HG03558 (cell line): ENCODE data around the gene CLDN3.
"Not testable (repeated sequence)": the region's sequence is repeated elsewhere in the genome, so short reads cannot be mapped to it uniquely, and the experiment has no call there.

Source experiments
- ATAC-seq: cut with Tn5 transposase; IDR thresholded peaks from one replicate; pipeline ENCODE4 v1.9.1; 2021; ENCODE audit warnings: moderate number of reproducible peaks; ENCODE audit not compliant: unreplicated experiment; ENCODE audit errors: extremely low read depth

The CLDN3 gene

GRCh38 chr7:73770002-73770859 lies at the start of gene CLDN3:
TSS of gene CLDN3 (minus strand) at chr7:73770270. CDS start at chr7:73770049, 221 bp downstream.
- no peak for ATAC-seq

- no peak for ATAC-seq
These were observed 47.1 kb upstream of the CLDN3 start for GRCh38 chr7:73817121-73817520.

GRCh38 chr7:73815436-73815835 lies 45.4 kb upstream of the CLDN3 start:
- no peak for ATAC-seq

- no peak for ATAC-seq
These were observed 42.9 kb upstream of the CLDN3 start for GRCh38 chr7:73812996-73813395.

GRCh38 chr7:73811760-73812168 lies 41.7 kb upstream of the CLDN3 start:
- no peak for ATAC-seq

- no peak for ATAC-seq
These were observed 40.9 kb upstream of the CLDN3 start for GRCh38 chr7:73810998-73811360.

GRCh38 chr7:73809467-73809951 lies 39.4 kb upstream of the CLDN3 start:
- ATAC-seq = no peak

- ATAC-seq = no peak
These were observed 32.4 kb upstream of the CLDN3 start for GRCh38 chr7:73802459-73802858.

- ATAC-seq = no peak
These were observed 31.5 kb upstream of the CLDN3 start for GRCh38 chr7:73801577-73801976.

- no peak for ATAC-seq
These were observed 29.4 kb upstream of the CLDN3 start for GRCh38 chr7:73799282-73800141.

GRCh38 chr7:73797176-73797575 lies 27.1 kb upstream of the CLDN3 start:
- ATAC-seq = not testable (repeated sequence)

GRCh38 chr7:73796656-73797055 lies 26.6 kb upstream of the CLDN3 start:
- ATAC-seq = not testable (repeated sequence)

- ATAC-seq = not testable (repeated sequence)
These were observed 25.1 kb upstream of the CLDN3 start for GRCh38 chr7:73795188-73795587.

GRCh38 chr7:73791170-73791690 lies 21.2 kb upstream of the CLDN3 start:
- ATAC-seq = not testable (repeated sequence)

GRCh38 chr7:73789051-73789450 lies 19.0 kb upstream of the CLDN3 start:
- no peak for ATAC-seq

GRCh38 chr7:73787786-73788048 lies 17.6 kb upstream of the CLDN3 start:
- not testable (repeated sequence) for ATAC-seq

- no peak for ATAC-seq
These were observed 16.5 kb upstream of the CLDN3 start for GRCh38 chr7:73786588-73786987.

GRCh38 chr7:73779517-73779916 lies 9.4 kb upstream of the CLDN3 start:
- ATAC-seq = no peak

GRCh38 chr7:73778801-73779389 lies 8.8 kb upstream of the CLDN3 start:
- ATAC-seq = no peak

GRCh38 chr7:73774923-73775322 lies 4.9 kb upstream of the CLDN3 start:
- ATAC-seq = no peak
